Transverse colon (tissue), 4 donors: ENCODE measurements around the gene CHMP4B. TPM values are rescaled to one million over a fixed set of nuclear protein-coding genes. Genes with fewer than 3 reads are reported as not detected.

ENCODE experiments used
- DNase-seq: peaks from one replicate; pipeline ENCODE4 v3.0.0-alpha.2; 2019
- H3K27ac ChIP-seq, 4 donors: fragments of 200-600 bp; sonication (generic); 2 replicates each; pipeline ENCODE4 v1.5.1; 2016 to 2018; ENCODE audit warnings: inconsistent platforms in 4 of 4
- H3K27me3 ChIP-seq: fragments of 200-600 bp; sonication (generic); 2 replicates; pipeline ENCODE4 v1.5.1; 2017; ENCODE audit warnings: inconsistent platforms
- H3K36me3 ChIP-seq, 4 donors: fragments of 200-600 bp; sonication (generic); 2 replicates each; pipeline ENCODE4 v1.5.1; 2017 to 2019; ENCODE audit warnings: inconsistent platforms in 4 of 4
- H3K4me1 ChIP-seq, 4 donors: fragments of 200-600 bp; sonication (generic); 2 replicates each; pipeline ENCODE4 v1.5.1; 2017 to 2020; ENCODE audit warnings: inconsistent platforms in 4 of 4
- H3K4me3 ChIP-seq, 4 donors: fragments of 200-600 bp; sonication (generic); 1 replicate in 1 of 4; 2 replicates in 3 of 4; pipeline versions ENCODE4 v1.5.1 to v1.6.1; 2017 to 2019; ENCODE audit warnings: inconsistent platforms in 4 of 4
- H3K9me3 ChIP-seq, 2 donors: fragments of 200-600 bp; sonication (generic); 2 replicates each; pipeline ENCODE4 v1.5.1; 2017 to 2019; ENCODE audit warnings: inconsistent platforms in 2 of 2
- EP300 ChIP-seq: sonication (generic); formaldehyde crosslinking; IDR thresholded peaks from one replicate; pipeline ENCODE4 v1.6.1; 2017; ENCODE audit warnings: antibody characterized with exemption, low read depth
- POLR2A ChIP-seq: fragments of 450-650 bp; IDR thresholded peaks from one replicate; pipeline ENCODE4 v1.6.1; 2016; ENCODE audit warnings: antibody characterized with exemption, mild to moderate bottlenecking, moderate library complexity
- POLR2AphosphoS5 ChIP-seq, 3 donors: sonication (generic); formaldehyde crosslinking; IDR thresholded peaks; one replicate each; pipeline ENCODE4 v1.6.1; 2016; ENCODE audit warnings: antibody characterized with exemption in 3 of 3
- WGBS, 2 donors: methylation state at CpG; one replicate each; pipeline ENCODE4 v1.1.5; 2018; ENCODE audit warnings: low coverage in 1 of 2; 5-methylcytosine and 5-hydroxymethylcytosine counted together
- in situ Hi-C, 4 donors: fragments of 200-750 bp; cut with MboI; loops; one replicate each; pipeline versions ENCODE4 v1.15.0 to v1.15.1; 2017; ENCODE audit warnings: low sequenced_read_pairs in 3 of 4, low pct_ligation_motif_present in 1 of 4, low pct_unique_long_range_greater_than_20kb in 1 of 4
- intact Hi-C: fragments of 100-400 bp; cut with DNase I; formaldehyde crosslinking; loops from one replicate; pipeline ENCODE4 v1.15.1; 2023; ENCODE audit warnings: low total_unique reads
- total RNA-seq, 4 donors: library from RNA; depleted of rRNA; stranded (reverse); fragments of >200 nt; gene quantifications; one replicate each; pipeline ENCODE4 v1.1.0, GENCODE V29; 2016
- TF ChIP-seq, protein P1 (sequence below), 5 experiments: fragments of 200-600 bp in 3 of 5; fragments of 450-650 bp in 2 of 5; sonication (generic) in 3 of 5; IDR thresholded peaks; 1 replicate in 2 of 5; 2 replicates in 3 of 5; pipeline ENCODE4 v1.5.1; 2016 to 2017; ENCODE audit warnings: antibody characterized with exemption in 5 of 5, inconsistent platforms in 3 of 5, mild to moderate bottlenecking in 2 of 5, moderate library complexity in 1 of 5

The CHMP4B gene
- total RNA-seq, 4 donors from 2014 or later = 182 to 263 (median 213) TPM

DNA sequence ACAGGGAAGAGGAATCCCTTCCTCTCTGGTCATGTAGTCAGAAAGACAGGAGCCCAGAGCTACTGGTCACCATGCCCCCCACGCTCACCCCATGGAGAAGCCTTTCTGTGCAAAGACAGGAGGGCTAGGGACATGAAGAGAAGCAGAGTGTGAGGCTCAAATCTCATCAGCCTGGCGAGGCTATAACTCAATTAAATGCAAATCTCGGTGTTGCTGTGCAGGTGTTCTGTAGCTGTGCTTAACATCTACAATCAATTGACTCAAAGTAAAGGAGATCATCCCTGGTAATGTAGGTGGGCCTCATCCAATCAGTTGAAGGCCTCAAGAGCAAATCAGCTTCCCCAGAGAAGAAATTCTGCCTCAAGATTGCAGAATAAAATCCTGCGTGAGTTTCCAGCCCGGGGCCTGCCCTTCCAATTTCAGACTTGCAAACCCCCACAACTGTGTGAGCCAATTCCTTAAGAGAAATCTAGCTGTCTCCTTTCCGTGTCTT, 64.4 kb downstream of the CHMP4B start:
- Histone ChIP-seq H3K4me3 (no peak overlapping the region), H3K27me3 (no peaks in the 10 kb centered on the region), H3K4me1 (peaks cover 0 to 11% (median 7%) of the 10 kb centered on the region in 4 donors), H3K9me3 (peaks cover 9 to 10% of the 10 kb centered on the region in 2 donors), H3K27ac (peak overlapping the region in 1 of 4 donors; percentile 60), H3K36me3 (no peaks in the 10 kb centered on the region)
- WGBS, 2 donors = 84 to 88% methylated on average over 1 to 6 of the region's 6 CpGs
- intact Hi-C loops = no loop called here
- in situ Hi-C loops = no loop called here
- DNase-seq = no peak
- TF ChIP-seq, protein P1, sequence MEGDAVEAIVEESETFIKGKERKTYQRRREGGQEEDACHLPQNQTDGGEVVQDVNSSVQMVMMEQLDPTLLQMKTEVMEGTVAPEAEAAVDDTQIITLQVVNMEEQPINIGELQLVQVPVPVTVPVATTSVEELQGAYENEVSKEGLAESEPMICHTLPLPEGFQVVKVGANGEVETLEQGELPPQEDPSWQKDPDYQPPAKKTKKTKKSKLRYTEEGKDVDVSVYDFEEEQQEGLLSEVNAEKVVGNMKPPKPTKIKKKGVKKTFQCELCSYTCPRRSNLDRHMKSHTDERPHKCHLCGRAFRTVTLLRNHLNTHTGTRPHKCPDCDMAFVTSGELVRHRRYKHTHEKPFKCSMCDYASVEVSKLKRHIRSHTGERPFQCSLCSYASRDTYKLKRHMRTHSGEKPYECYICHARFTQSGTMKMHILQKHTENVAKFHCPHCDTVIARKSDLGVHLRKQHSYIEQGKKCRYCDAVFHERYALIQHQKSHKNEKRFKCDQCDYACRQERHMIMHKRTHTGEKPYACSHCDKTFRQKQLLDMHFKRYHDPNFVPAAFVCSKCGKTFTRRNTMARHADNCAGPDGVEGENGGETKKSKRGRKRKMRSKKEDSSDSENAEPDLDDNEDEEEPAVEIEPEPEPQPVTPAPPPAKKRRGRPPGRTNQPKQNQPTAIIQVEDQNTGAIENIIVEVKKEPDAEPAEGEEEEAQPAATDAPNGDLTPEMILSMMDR (IDR thresholded peaks at IDR 0.05) = no peak
- TF ChIP-seq POLR2AphosphoS5 (IDR thresholded peaks at IDR 0.05) = no peak
- no peak for TF ChIP-seq EP300
- no peak for TF ChIP-seq POLR2A

GRCh38 chr20:33878583-33878982, 67.4 kb downstream of the CHMP4B start:
- no peak overlapping the region for H3K4me3 ChIP-seq
- in situ Hi-C loops = no loop called here
- WGBS, 2 donors = 64 to 80% methylated on average over 2 of the region's 2 CpGs

DNA sequence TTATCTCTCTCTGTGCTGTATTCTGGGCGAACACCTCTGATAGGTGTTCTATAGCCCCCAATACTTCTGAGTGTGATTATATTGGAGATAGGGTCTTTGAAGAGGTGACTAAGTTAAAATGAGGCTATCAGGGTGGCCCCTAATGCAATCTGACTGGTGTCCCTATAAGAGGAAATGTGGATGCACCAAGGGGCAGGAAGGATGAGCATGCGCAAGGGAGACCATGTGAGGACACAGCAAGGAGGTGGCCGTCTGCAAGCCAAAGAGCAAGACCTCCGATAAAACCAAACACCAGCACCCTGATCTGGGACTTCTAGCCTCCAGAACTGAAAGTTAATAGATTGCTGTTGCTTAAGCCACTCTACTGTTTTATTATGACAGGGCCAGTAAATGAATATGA, 69.2 kb downstream of the CHMP4B start:
- peaks cover 9 to 10% of the 10 kb centered on the region in 2 donors for H3K9me3 ChIP-seq
- in situ Hi-C loops (no loop called here), intact Hi-C loops (no loop called here)
- no peaks in the 10 kb centered on the region for H3K36me3 ChIP-seq
- no peak for DNase-seq
- H3K4me1 ChIP-seq = no peaks in the 10 kb centered on the region
- H3K4me3 ChIP-seq = no peak overlapping the region
- TF ChIP-seq POLR2AphosphoS5 (IDR thresholded peaks at IDR 0.05) (no peak), POLR2A (no peak), EP300 (no peak)
- TF ChIP-seq, protein P1 (IDR thresholded peaks at IDR 0.05) = no peak
- WGBS, 2 donors = 90 to 96% methylated on average over 3 to 4 of the region's 4 CpGs
- no peaks in the 10 kb centered on the region for H3K27me3 ChIP-seq
- H3K27ac ChIP-seq = peak overlapping the region in 1 of 4 donors; percentile 17

More at GRCh38 chr20:33878583-33878982, 67.4 kb downstream of the CHMP4B start:
- peaks cover 9 to 10% of the 10 kb centered on the region in 2 donors for H3K9me3 ChIP-seq
- H3K27ac ChIP-seq = no peak overlapping the region
- no peaks in the 10 kb centered on the region for H3K36me3 ChIP-seq
- TF ChIP-seq, protein P1 (IDR thresholded peaks at IDR 0.05) = no peak
- TF ChIP-seq POLR2AphosphoS5 (IDR thresholded peaks at IDR 0.05) = no peak
- TF ChIP-seq EP300 = no peak
- no peak for TF ChIP-seq POLR2A
- intact Hi-C loops = no loop called here
- DNase-seq = no peak
- H3K4me1 ChIP-seq = no peaks in the 10 kb centered on the region
- no peaks in the 10 kb centered on the region for H3K27me3 ChIP-seq

DNA sequence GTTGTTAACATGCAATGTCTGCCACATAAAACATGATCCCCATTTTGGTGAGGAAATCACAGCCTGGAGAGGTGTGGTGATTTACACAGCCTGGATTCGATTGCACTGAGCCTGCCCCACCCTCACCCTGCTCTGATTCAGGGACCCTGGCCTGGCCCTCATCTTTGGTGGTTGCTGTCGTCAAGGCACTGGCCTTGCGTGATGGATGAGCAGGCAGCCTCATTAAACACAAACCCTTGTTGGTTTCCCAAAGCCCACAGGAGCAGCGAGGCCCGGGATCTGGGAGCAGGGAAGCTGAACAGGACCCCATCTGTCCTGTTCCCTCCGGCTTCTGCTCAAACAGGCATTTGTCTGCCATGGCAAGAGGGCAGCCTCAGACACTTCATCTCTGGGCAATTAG, 70.8 kb downstream of the CHMP4B start:
- TF ChIP-seq POLR2A (no peak), EP300 (no peak), POLR2AphosphoS5 (IDR thresholded peaks at IDR 0.05) (no peak)
- TF ChIP-seq, protein P1 (IDR thresholded peaks at IDR 0.05) = no peak
- in situ Hi-C loops = no loop called here
- 83% methylated on average over 6 of the region's 6 CpGs; no CpG with 5 or more reads in 1 of the 2 donors for WGBS, 2 donors

More for the DNA sequence above, 70.8 kb downstream of the CHMP4B start:
- no peaks in the 10 kb centered on the region for H3K36me3 ChIP-seq
- H3K27ac ChIP-seq = peak overlapping the region in 2 of 4 donors; percentile 10 to 71
- H3K4me1 ChIP-seq = no peaks in the 10 kb centered on the region
- DNase-seq = no peak
- peaks cover 9 to 10% of the 10 kb centered on the region in 2 donors for H3K9me3 ChIP-seq
- H3K4me3 ChIP-seq = no peak overlapping the region
- intact Hi-C loops = no loop called here
- H3K27me3 ChIP-seq = no peaks in the 10 kb centered on the region
